Ovary (tissue), 9 donors: ENCODE data around the gene TMEM234. TPM values are rescaled to one million over a fixed set of nuclear protein-coding genes. Genes with fewer than 3 reads are reported as not detected.

Source experiments
- DNase-seq, 5 donors: peaks; one replicate each; pipeline ENCODE4 v3.0.0-alpha.2; 2019 to 2020
- H3K27ac ChIP-seq, 2 donors: fragments of 200-600 bp; one replicate each; pipeline versions ENCODE4 v1.5.1 to v1.8.0; 2019 to 2022
- H3K27me3 ChIP-seq: fragments of 200-600 bp; one replicate; pipeline ENCODE4 v1.8.0; 2022
- H3K36me3 ChIP-seq: fragments of 200-600 bp; sonication (generic); one replicate; pipeline ENCODE4 v1.5.1; 2019
- H3K4me1 ChIP-seq: one replicate; pipeline ENCODE4 v1.8.1; 2013; ENCODE audit warnings: mild to moderate bottlenecking, moderate library complexity; ENCODE audit not compliant: insufficient read depth
- H3K4me3 ChIP-seq: fragments of 200-600 bp; sonication (generic); one replicate; pipeline ENCODE4 v1.5.1; 2017
- H3K9me3 ChIP-seq, 2 donors: fragments of 200-600 bp in 1 of 2; sonication (generic) in 1 of 2; one replicate each; pipeline versions ENCODE4 v1.5.1 to v1.8.1; 2013 to 2019; ENCODE audit warnings: mild to moderate bottlenecking in 1 of 2, moderate library complexity in 1 of 2
- EP300 ChIP-seq: sonication (generic); formaldehyde crosslinking; IDR thresholded peaks from one replicate; pipeline ENCODE4 v1.6.1; 2017; ENCODE audit warnings: antibody characterized with exemption
- POLR2A ChIP-seq: fragments of 450-650 bp; IDR thresholded peaks from one replicate; pipeline ENCODE4 v1.6.1; 2017; ENCODE audit warnings: antibody characterized with exemption, mild to moderate bottlenecking, moderate library complexity
- WGBS, 3 donors: extraction: QIAGEN DNeasy Blood & Tissue Kit in 1 of 3; methylation state at CpG; one replicate each; pipeline versions ENCODE4 v1.1.5 to v1.1.7; 2013 to 2017; 5-methylcytosine and 5-hydroxymethylcytosine counted together
- intact Hi-C, 4 donors: fragments of 100-400 bp; cut with DNase I; formaldehyde crosslinking; loops; one replicate each; pipeline versions ENCODE4 v1.11.0 to v1.15.1; 2022 to 2023
- polyA plus RNA-seq, 2 donors: library from polyadenylated mRNA; stranded (reverse); fragments of 200-250 nt in 1 of 2; fragments of 350-450 nt in 1 of 2; fragmentation: Illumina TruSeq in 1 of 2; extraction: RNeasy Lipid Tissue Mini Kit (QIAGEN cat#74804) in 1 of 2; gene quantifications; one replicate each; pipeline ENCODE4 v1.2.3, GENCODE V29; 2013 to 2014
- total RNA-seq, 7 donors: library from RNA; depleted of rRNA in 2 of 7; stranded (reverse); fragments of >200 nt in 2 of 7; fragmentation: NEBNext Ultra II Directional in 3 of 7; extraction: Animal tissue kit (Norgen Biotek cat#: 25700) in 3 of 7; gene quantifications; one replicate each; pipeline versions ENCODE4 v1.1.0 to v1.2.4, GENCODE V29; 2016 to 2023
- TF ChIP-seq, protein P1 (sequence below), 3 donors: fragments of 450-650 bp in 2 of 3; fragments of 200-600 bp in 1 of 3; IDR thresholded peaks; one replicate each; pipeline versions ENCODE4 v1.5.1 to v1.8.0; 2016 to 2022; ENCODE audit warnings: antibody characterized with exemption in 3 of 3, mild to moderate bottlenecking in 1 of 3
- donor health status: DM: no; HTN: no; CAD: no; lungs with moderate emphysema.
- donor health status: DM: no; HTN: no; CAD: no.
- donor health status: Bipolar disorder and iron deficiency.
- donor health status: DM: yes; HTN: yes; CAD: no.
- donor health status: DM: no; HTN: no; CAD: no.
- donor health status: DM: yes; HTN: yes; CAD: no.

TMEM234 gene
- total and polyA plus RNA-seq, 9 donors, result 9.4 to 34.6 (median 21.6) TPM

DNA sequence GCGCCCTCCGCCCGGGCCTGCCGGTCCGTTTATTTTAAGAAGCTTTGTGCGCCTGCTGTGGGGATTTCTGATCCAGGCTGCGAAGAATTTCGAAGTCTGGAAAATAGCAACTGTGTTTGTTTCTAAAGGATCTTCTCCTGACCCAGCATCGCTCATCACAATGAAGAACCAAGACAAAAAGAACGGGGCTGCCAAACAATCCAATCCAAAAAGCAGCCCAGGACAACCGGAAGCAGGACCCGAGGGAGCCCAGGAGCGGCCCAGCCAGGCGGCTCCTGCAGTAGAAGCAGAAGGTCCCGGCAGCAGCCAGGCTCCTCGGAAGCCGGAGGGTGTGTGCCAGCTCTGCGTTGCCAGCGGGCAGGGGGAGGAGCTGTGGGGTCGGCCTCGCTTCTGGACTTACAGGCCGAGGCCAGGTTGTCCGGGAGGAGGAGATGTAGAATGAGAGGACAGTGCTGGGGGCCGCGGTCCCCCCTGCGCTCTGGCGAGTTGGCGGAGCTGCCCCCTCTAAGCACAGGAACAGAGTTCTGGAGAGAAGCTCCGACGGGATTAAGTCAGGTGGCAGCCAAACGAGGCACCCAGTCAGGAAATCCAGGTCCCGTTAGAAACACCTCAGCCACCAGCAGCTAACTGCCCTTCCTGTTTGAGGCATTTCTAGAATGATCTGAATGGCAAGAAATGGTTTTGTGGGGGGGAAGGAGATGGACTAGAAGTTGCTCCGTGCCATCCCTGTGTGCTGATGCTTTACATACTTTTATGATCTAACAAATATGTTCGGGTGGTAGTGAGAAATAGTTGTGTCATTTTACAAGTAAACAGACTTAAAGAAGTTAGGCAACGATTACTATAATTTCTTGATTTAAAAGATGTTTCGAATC is 41.7 kb downstream of the TMEM234 start:
- peak; percentile 58 to 77 (median 65) for DNase-seq
- peak overlapping the region; percentile 61 to 90 for H3K27ac ChIP-seq
- 3 to 4% (median 3%) methylated on average over 36 of the region's 36 CpGs for WGBS, 3 donors

DNA sequence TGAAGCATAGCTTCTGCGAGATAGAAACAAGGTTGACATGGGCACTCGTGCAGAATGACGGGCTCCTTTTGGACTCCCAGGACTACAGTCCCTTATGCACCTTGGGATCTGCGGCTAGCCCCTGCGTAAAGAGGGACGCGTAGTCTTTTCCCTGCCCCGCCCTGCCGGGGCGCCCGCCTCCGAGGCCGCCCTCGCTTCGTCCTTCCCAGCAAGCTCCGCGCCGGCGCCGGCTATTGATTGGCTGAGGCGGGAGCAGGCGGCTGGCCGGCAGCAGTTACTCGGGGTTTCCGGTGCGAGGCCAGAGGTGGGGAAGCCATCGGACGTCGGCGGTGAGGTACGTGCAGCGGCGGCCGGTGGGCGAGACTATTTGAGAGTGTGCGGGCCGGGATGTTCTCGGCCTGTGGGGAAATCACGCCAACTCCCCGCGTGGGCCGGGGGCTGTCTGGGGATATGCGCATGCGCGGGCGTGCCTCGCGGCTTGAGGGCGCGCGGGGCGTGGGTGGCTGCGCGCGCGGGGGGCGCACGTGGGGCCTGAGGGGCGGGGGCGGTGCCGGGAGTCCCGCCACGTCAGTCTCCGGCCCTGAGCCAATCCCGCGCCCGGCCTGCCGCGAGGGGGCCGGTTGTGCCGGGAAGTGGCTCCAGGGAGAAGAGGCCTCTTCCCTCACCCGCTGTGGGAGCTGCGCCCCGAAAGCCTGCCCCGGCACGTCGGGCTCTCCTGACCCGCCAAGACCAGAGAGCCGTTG is 42.5 kb downstream of the TMEM234 start, which contains the start of gene TXLNA:
TXLNA (plus strand) TSS at position 233 of the 743 bp plus-strand sequence. CDS start 671 bp downstream, outside the sequence.
- peaks cover 10% of the 10 kb centered on the region for H3K4me1 ChIP-seq
- intact Hi-C loops, result no loop called here
- no peaks in the 10 kb centered on the region for H3K36me3 ChIP-seq
- H3K4me3 ChIP-seq, result peak within 1 kb of the TSS; percentile 80
- 0 to 1% (median 1%) methylated on average over 41 to 79 of the region's 79 CpGs for WGBS, 3 donors
- H3K9me3 ChIP-seq, result no peaks in the 10 kb centered on the region
- H3K27ac ChIP-seq, result peak within 1 kb of the TSS; percentile 61 to 90
- DNase-seq, result peak; percentile 94 to 96 (median 94)
- no peaks in the 10 kb centered on the region for H3K27me3 ChIP-seq
- TF ChIP-seq, protein P1, sequence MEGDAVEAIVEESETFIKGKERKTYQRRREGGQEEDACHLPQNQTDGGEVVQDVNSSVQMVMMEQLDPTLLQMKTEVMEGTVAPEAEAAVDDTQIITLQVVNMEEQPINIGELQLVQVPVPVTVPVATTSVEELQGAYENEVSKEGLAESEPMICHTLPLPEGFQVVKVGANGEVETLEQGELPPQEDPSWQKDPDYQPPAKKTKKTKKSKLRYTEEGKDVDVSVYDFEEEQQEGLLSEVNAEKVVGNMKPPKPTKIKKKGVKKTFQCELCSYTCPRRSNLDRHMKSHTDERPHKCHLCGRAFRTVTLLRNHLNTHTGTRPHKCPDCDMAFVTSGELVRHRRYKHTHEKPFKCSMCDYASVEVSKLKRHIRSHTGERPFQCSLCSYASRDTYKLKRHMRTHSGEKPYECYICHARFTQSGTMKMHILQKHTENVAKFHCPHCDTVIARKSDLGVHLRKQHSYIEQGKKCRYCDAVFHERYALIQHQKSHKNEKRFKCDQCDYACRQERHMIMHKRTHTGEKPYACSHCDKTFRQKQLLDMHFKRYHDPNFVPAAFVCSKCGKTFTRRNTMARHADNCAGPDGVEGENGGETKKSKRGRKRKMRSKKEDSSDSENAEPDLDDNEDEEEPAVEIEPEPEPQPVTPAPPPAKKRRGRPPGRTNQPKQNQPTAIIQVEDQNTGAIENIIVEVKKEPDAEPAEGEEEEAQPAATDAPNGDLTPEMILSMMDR (IDR thresholded peaks at IDR 0.05), result peak in 1 of 3 donors; percentile 29
- no peak for TF ChIP-seq EP300

More for the DNA sequence above, 41.7 kb downstream of the TMEM234 start:
- Histone ChIP-seq H3K9me3 (no peaks in the 10 kb centered on the region), H3K4me1 (peaks cover 10% of the 10 kb centered on the region), H3K36me3 (no peaks in the 10 kb centered on the region), H3K27me3 (no peaks in the 10 kb centered on the region), H3K4me3 (peak overlapping the region; percentile 80)
- TF ChIP-seq POLR2A (peak; percentile 54), EP300 (no peak)
- intact Hi-C loops, result no loop called here

DNA sequence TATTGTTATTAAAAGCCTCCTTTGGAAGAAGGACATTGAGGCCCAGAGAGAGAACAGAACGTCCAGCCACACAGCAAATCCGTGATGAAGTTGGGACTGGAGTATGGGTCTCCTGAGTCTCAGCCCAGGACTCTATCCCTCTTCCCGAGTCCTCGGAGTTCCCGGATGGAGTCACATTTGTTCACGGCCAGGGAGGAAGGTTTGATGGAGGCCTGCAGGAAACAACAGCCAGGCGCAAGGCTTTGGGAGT is 43.0 kb downstream of the TMEM234 start:
- Histone ChIP-seq H3K9me3 (no peaks in the 10 kb centered on the region), H3K36me3 (no peaks in the 10 kb centered on the region), H3K27me3 (no peaks in the 10 kb centered on the region), H3K27ac (peak overlapping the region; percentile 61 to 90), H3K4me3 (peak overlapping the region; percentile 80), H3K4me1 (peaks cover 10% of the 10 kb centered on the region)
- WGBS, 3 donors, result 2 to 9% (median 4%) methylated on average over 7 of the region's 7 CpGs
- TF ChIP-seq POLR2A (no peak), EP300 (no peak)
- TF ChIP-seq, protein P1 (IDR thresholded peaks at IDR 0.05), result no peak
- no peak for DNase-seq
- intact Hi-C loops, result no loop called here

DNA sequence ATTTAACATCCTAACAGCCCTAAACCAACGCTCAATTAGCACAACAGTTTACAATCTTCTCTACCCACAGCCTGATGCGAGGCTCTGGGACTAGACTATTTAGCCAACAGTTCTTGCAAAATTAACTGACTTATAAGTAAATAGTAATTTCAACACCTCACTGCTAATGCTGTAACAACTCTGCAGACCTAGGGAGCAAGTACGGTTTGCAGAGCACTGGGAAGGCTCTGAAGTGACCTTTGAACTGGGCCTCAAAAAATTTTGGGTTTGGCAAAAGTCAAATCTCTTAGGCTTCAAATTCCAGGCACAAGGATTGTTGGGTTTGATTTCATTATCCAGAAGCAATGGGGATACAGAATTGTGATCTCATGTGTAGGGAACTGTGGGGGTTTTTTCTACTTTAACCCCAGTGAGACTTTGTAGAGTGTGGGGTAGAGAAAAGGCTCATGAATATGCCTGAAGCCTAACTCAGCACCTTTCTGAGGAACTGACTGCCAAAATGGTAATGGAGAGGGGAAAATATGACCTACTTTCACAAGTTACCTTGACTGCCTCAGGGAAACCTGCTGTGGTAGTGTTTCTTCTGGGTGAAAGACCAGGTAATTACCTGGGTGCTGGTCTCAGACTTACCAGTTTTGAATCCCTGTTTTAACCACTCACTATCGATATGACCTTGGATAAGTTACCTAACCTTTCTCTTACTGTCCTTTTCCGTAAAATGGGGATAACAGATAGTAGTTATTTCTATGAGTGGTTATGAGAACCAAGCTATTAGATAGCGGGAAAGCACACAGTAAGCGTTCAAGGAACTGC is 43.6 kb downstream of the TMEM234 start:
- peak overlapping the region; percentile 80 for H3K4me3 ChIP-seq
- no peaks in the 10 kb centered on the region for H3K27me3 ChIP-seq
- H3K4me1 ChIP-seq, result peaks cover 10% of the 10 kb centered on the region
- TF ChIP-seq POLR2A (no peak), EP300 (no peak)
- TF ChIP-seq, protein P1 (IDR thresholded peaks at IDR 0.05), result no peak
- intact Hi-C loops, result no loop called here
- no peak for DNase-seq
- no peaks in the 10 kb centered on the region for H3K36me3 ChIP-seq
- 74 to 76% (median 75%) methylated on average over 7 of the region's 7 CpGs for WGBS, 3 donors
- peak overlapping the region in 1 of 2 donors; percentile 90 for H3K27ac ChIP-seq
- H3K9me3 ChIP-seq, result no peaks in the 10 kb centered on the region
